CD4-positive, alpha-beta T cell (primary cell): Measurements from ENCODE around the gene AK8. TPM values are rescaled to one million over a fixed set of nuclear protein-coding genes. Genes with fewer than 3 reads are reported as not detected.

Experiments
- ATAC-seq: fragments of 200-7000 bp; cut with Tn5 transposase; one replicate; pipeline ENCODE4 v1.10.0; 2022; ENCODE audit warnings: mild to moderate bottlenecking; ENCODE audit not compliant: poor library complexity
- CTCF ChIA-PET: fragments of 350-600 bp; sonication (Branson Sonifier 250); formaldehyde crosslinking; loops from one replicate; lab custom pipeline; 2021; ENCODE audit warnings: antibody characterized with exemption, inconsistent platforms; lab: Charles Lee
- POLR2A ChIA-PET: fragments of 350-600 bp; sonication (Branson Sonifier 250); formaldehyde crosslinking; loops from one replicate; lab custom pipeline; 2021; ENCODE audit warnings: antibody characterized with exemption, inconsistent platforms; lab: Charles Lee
- DNase-seq, 14 experiments: peaks; one replicate each; pipeline ENCODE4 v3.0.0-alpha.2; 2013 to 2020; ENCODE audit warnings: mixed read lengths in 2 of 14
- H3K27ac ChIP-seq, 2 donors: one replicate each; pipeline versions ENCODE4 v1.5.1 to v1.7.0; 2013; ENCODE audit warnings: low read length in 2 of 2, low read depth in 1 of 2, mild to moderate bottlenecking in 1 of 2
- H3K27me3 ChIP-seq, 2 experiments: 1 replicate in 1 of 2; 2 replicates in 1 of 2; pipeline versions ENCODE4 v1.6.1 to v1.7.0; 2013; ENCODE audit warnings: low read length in 2 of 2, control low read depth in 1 of 2, mild to moderate bottlenecking in 1 of 2, moderate library complexity in 1 of 2; ENCODE audit not compliant: insufficient read depth in 2 of 2, control insufficient read depth in 1 of 2
- H3K36me3 ChIP-seq: one replicate; pipeline ENCODE4 v1.6.1; 2013; ENCODE audit warnings: low read length, control low read depth; ENCODE audit not compliant: insufficient read depth
- H3K4me1 ChIP-seq: one replicate; pipeline ENCODE4 v1.6.1; 2013; ENCODE audit warnings: low read length, control low read depth; ENCODE audit not compliant: insufficient read depth
- H3K4me3 ChIP-seq: one replicate; pipeline ENCODE4 v1.5.1; 2013; ENCODE audit warnings: mild to moderate bottlenecking, low read length, moderate library complexity
- H3K9me3 ChIP-seq, 2 experiments: 1 replicate in 1 of 2; 2 replicates in 1 of 2; pipeline versions ENCODE4 v1.6.1 to v1.7.0; 2013; ENCODE audit warnings: low read length in 2 of 2, mild to moderate bottlenecking in 2 of 2, control low read depth in 1 of 2, moderate library complexity in 1 of 2; ENCODE audit not compliant: control insufficient read depth in 1 of 2, insufficient read depth in 1 of 2
- H3K27ac Mint-ChIP-seq: one replicate; pipeline ENCODE4 v1.8.0; 2020; ENCODE audit warnings: mixed read lengths
- H3K27me3 Mint-ChIP-seq: one replicate; pipeline ENCODE4 v1.8.0; 2021; ENCODE audit warnings: mixed read lengths
- H3K36me3 Mint-ChIP-seq: one replicate; pipeline ENCODE4 v1.8.0; 2021; ENCODE audit warnings: low read depth, mixed read lengths
- H3K4me1 Mint-ChIP-seq: one replicate; pipeline ENCODE4 v1.8.0; 2021; ENCODE audit warnings: low read depth, mixed read lengths
- H3K4me3 Mint-ChIP-seq: one replicate; pipeline ENCODE4 v1.8.0; 2020; ENCODE audit warnings: mild to moderate bottlenecking, mixed read lengths
- H3K9me3 Mint-ChIP-seq: one replicate; pipeline ENCODE4 v1.8.0; 2020; ENCODE audit warnings: mixed read lengths
- CTCF ChIP-seq: fragments of 200-600 bp; IDR thresholded peaks from one replicate; pipeline ENCODE4 v1.8.0; 2022; ENCODE audit warnings: antibody characterized with exemption, mild to moderate bottlenecking
- intact Hi-C, 2 experiments: fragments of 100-400 bp; cut with DNase I in 1 of 2; cut with micrococcal nuclease in 1 of 2; formaldehyde crosslinking; loops; one replicate each; pipeline versions ENCODE4 v1.15.1 to v1.9.0; 2023 to 2025; cut with DNase I, micrococcal nuclease
- total RNA-seq, 174 experiments: library from RNA in 2 of 174; stranded (reverse) in 2 of 174; gene quantifications; one replicate each; pipeline ENCODE4 v1.2.3 and lab custom pipeline; 2021 to 2026

AK8 gene
- total RNA-seq, 2 experiments from 2014 or later = not detected

DNA sequence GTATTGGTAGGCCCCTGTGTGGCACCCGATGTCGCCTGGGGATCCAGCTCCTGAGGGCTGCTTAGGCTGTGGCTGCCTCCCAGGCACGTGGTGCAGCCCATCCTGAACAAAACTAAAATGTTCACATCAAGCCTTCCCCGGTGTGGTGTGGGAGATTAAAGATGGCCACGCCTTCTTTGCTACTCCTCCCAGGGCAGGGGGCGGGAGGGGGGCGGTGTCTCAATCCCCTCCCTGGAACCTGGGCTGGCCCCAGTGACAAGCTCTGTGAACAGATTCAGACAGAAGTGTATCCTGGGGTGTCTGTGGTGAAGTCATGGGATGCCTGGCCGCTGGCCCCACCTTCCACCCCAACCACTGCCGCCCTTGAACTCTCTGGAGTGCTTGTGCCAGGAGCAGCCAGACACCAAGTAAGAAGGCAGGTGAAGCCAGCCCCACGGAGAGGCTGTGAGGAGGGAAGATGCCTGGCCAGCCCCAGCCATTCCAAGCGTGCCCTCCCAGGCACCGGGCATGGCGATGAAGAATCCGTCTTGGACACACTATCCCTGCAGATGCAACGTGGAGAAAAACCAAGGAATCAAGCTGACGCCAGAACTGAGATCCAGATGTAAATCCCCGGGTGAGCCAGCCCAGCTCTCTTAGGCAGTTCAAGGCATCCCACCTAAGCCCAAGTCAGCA, 75.8 kb downstream of the AK8 start:
- H3K4me1 Mint-ChIP-seq = no peaks in the 10 kb centered on the region
- Histone ChIP-seq H3K9me3 (peaks cover 0 to 17% of the 10 kb centered on the region in 2 experiments), H3K36me3 (no peaks in the 10 kb centered on the region), H3K27ac (no peak overlapping the region), H3K4me3 (no peak overlapping the region), H3K27me3 (peaks cover 9 to 15% of the 10 kb centered on the region in 2 experiments), H3K4me1 (peaks cover 15% of the 10 kb centered on the region)
- intact Hi-C loops = loop anchor here (5.0 to 10.0 kb wide), 4 partner anchors 170 to 1040 kb away; no protein-coding TSS in a partner anchor
- ATAC-seq = no peak
- H3K27me3 Mint-ChIP-seq = peaks cover 78% of the 10 kb centered on the region
- no peaks in the 10 kb centered on the region for H3K9me3 Mint-ChIP-seq
- ChIA-PET POLR2A (no interaction called here), CTCF (no interaction called here)
- no peak for DNase-seq
- TF ChIP-seq CTCF = no peak
- H3K27ac Mint-ChIP-seq = no peak overlapping the region
- H3K36me3 Mint-ChIP-seq = no peaks in the 10 kb centered on the region
- no peak overlapping the region for H3K4me3 Mint-ChIP-seq

GRCh38 chr9:132801659-132802058, 76.4 kb downstream of the AK8 start:
- TF ChIP-seq CTCF = no peak
- peaks cover 8 to 13% of the 10 kb centered on the region in 2 experiments for H3K27me3 ChIP-seq
- DNase-seq = no peak
- H3K36me3 Mint-ChIP-seq = no peaks in the 10 kb centered on the region
- ChIA-PET POLR2A (no interaction called here), CTCF (no interaction called here)
- H3K4me3 ChIP-seq = no peak overlapping the region
- H3K4me3 Mint-ChIP-seq = no peak overlapping the region
- H3K27ac ChIP-seq = no peak overlapping the region
- intact Hi-C loops = loop anchor here (5.0 to 10.0 kb wide), 4 partner anchors 171 to 1039 kb away; no protein-coding TSS in a partner anchor
- H3K9me3 ChIP-seq = peaks cover 0 to 17% of the 10 kb centered on the region in 2 experiments
- no peaks in the 10 kb centered on the region for H3K4me1 Mint-ChIP-seq
- peaks cover 75% of the 10 kb centered on the region for H3K27me3 Mint-ChIP-seq
- no peaks in the 10 kb centered on the region for H3K9me3 Mint-ChIP-seq
- H3K4me1 ChIP-seq = peaks cover 15% of the 10 kb centered on the region
- H3K27ac Mint-ChIP-seq = no peak overlapping the region
- H3K36me3 ChIP-seq = no peaks in the 10 kb centered on the region
- no peak for ATAC-seq

DNA sequence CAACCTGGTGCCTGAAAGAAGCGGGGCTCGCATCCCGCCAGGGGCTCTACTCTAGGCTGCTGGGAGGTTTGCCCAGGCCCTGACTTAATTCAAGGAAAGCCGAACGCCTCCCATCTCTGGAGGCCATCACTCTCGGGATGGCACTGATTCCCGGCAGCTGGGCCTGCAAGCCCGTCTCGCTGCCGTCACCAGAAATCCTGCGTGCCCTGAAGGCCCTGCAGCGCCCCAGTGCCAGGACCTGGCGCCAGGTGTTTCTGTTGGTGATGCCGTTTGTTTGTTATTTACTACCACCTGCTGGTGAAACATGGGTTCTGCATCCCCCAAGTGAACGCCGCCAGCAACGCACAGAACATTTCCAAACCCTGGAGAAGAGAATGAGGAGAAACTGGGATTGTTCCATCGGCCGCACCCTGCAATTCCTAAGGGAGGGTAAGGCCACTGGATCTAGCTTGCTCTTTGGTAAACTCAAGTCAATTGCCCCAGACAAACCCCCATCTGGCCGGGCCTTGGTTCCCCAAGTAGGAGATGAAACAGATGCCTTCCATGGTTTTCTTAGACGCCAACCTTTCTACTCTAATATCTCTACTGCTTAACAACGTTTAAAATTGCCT, 77.9 kb downstream of the AK8 start:
- H3K4me3 ChIP-seq = no peak overlapping the region
- H3K36me3 Mint-ChIP-seq = no peaks in the 10 kb centered on the region
- intact Hi-C loops = loop anchor here (1.0 to 10.0 kb wide), 6 partner anchors 172 to 1038 kb away; no protein-coding TSS in a partner anchor

More for the DNA sequence above, 77.9 kb downstream of the AK8 start:
- Histone ChIP-seq H3K27me3 (peaks cover 9 to 13% of the 10 kb centered on the region in 2 experiments), H3K9me3 (peaks cover 0 to 17% of the 10 kb centered on the region in 2 experiments), H3K27ac (no peak overlapping the region), H3K4me1 (peaks cover 15% of the 10 kb centered on the region), H3K36me3 (no peaks in the 10 kb centered on the region)
- Mint-ChIP-seq H3K27ac (no peak overlapping the region), H3K27me3 (peaks cover 67% of the 10 kb centered on the region), H3K9me3 (no peaks in the 10 kb centered on the region), H3K4me3 (no peak overlapping the region), H3K4me1 (no peaks in the 10 kb centered on the region)
- peak; percentile 92 for TF ChIP-seq CTCF
- ChIA-PET CTCF (interaction anchor here (0.7 to 0.9 kb wide), 3 partner anchors 29 to 293 kb away, joined by 3 read pairs; no protein-coding TSS in a partner anchor), POLR2A (no interaction called here)
- DNase-seq (peak; percentile 35 to 84 (median 58)), ATAC-seq (peak; percentile 98)
